ENCODE measurements around the gene ATOX1. TPM values are rescaled to one million over a fixed set of nuclear protein-coding genes. Genes with fewer than 3 reads are reported as not detected.

The ATOX1 gene
- total RNA-seq, 1 donor from 2014 or later: 120 TPM

DNA sequence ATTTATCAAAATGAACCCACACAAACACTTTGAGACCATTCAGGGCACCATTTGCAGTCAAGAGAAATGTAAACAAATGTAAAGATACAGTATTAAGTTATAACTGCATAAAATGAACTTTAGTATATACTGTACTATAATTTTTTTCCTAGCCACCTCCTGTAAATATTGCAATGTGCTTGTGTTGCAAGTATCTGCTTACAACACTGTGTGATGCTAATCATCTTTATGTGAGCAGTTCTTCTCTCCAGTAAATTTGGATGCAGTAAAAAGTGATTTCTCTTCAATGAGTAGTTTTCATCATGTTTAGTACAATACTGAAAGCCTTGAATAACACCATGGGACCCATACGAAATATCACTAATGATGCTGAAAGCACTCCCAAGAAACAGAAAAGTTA, 22.8 kb upstream of the ATOX1 start:
- no peak overlapping the region for H3K27ac ChIP-seq
- H3K9me3 ChIP-seq: no peaks in the 10 kb centered on the region
- H3K36me3 ChIP-seq: no peaks in the 10 kb centered on the region
- TF ChIP-seq POLR2A (IDR thresholded peaks at IDR 0.05): no peak
- TF ChIP-seq, protein P1, sequence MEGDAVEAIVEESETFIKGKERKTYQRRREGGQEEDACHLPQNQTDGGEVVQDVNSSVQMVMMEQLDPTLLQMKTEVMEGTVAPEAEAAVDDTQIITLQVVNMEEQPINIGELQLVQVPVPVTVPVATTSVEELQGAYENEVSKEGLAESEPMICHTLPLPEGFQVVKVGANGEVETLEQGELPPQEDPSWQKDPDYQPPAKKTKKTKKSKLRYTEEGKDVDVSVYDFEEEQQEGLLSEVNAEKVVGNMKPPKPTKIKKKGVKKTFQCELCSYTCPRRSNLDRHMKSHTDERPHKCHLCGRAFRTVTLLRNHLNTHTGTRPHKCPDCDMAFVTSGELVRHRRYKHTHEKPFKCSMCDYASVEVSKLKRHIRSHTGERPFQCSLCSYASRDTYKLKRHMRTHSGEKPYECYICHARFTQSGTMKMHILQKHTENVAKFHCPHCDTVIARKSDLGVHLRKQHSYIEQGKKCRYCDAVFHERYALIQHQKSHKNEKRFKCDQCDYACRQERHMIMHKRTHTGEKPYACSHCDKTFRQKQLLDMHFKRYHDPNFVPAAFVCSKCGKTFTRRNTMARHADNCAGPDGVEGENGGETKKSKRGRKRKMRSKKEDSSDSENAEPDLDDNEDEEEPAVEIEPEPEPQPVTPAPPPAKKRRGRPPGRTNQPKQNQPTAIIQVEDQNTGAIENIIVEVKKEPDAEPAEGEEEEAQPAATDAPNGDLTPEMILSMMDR (IDR thresholded peaks at IDR 0.05): no peak
- H3K4me1 ChIP-seq: peaks cover 98% of the 10 kb centered on the region
- no peaks in the 10 kb centered on the region for H3K27me3 ChIP-seq
- H3K4me3 ChIP-seq: no peak overlapping the region
- no peak for DNase-seq (ENCODE audit: extremely low spot score in 2 of 2)
- intact Hi-C loops (cut with DNase I): no loop called here

DNA sequence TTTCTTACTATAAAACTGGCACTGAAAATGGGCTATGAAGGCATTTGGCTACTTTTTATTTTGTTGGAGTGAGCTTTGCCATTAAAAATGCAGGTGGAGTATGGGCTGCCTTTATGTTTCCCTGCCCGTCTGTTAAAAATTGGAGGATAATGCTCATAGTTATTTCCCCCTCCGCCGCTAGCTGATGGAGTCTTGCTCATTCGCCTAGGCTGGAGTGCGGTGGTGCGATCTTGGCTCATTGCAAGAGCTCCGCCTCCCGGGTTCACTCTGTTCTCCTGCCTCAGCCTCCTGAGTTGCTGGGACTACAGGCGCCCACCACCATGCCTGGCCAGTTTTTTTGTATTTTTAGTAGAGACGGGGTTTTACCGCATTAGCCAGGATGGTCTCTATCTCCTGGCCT, 21.9 kb upstream of the ATOX1 start:
- Histone ChIP-seq H3K36me3 (no peaks in the 10 kb centered on the region), H3K9me3 (no peaks in the 10 kb centered on the region), H3K27me3 (no peaks in the 10 kb centered on the region), H3K27ac (no peak overlapping the region), H3K4me3 (no peak overlapping the region), H3K4me1 (peaks cover 98% of the 10 kb centered on the region)
- TF ChIP-seq, protein P1 (IDR thresholded peaks at IDR 0.05): no peak
- TF ChIP-seq POLR2A (IDR thresholded peaks at IDR 0.05): no peak
- DNase-seq (ENCODE audit: extremely low spot score in 2 of 2): no peak
- intact Hi-C loops (cut with DNase I): no loop called here

DNA sequence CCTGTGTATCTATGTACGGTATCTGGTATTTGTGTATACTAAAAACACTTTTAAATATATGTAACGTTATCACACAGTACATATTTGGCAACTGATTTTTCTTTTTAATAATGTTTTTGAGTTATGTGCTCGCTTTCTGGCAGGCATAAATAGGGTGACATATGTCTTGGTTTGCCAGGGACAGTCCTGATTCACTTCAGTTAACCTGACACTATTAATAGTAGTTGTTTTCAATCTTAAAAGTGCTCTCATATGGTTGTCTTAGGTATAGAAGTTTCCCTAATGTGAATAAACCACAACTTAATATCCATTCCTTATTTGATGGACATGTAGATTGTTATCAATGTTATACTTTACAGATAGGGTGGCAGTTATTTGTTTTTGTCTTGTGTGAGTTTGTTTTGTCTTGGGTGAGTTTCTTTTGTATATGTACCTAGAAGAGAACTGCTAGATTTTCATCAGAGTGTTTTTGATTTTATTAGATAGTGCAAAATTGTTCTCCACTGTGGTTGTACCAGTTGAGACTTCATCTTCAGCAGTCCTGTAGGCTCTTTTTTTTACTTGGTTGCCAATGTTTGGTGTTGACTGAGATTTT, 21.2 kb upstream of the ATOX1 start:
- Histone ChIP-seq H3K9me3 (no peaks in the 10 kb centered on the region), H3K27ac (no peak overlapping the region), H3K4me1 (peaks cover 98% of the 10 kb centered on the region), H3K27me3 (no peaks in the 10 kb centered on the region), H3K4me3 (no peak overlapping the region), H3K36me3 (no peaks in the 10 kb centered on the region)
- intact Hi-C loops (cut with DNase I): loop anchor here (5.0 kb wide), 1 partner anchor 508 kb away; no protein-coding TSS in a partner anchor
- no peak for TF ChIP-seq POLR2AphosphoS5 (IDR thresholded peaks at IDR 0.05; ENCODE audit: insufficient read depth in 1 of 2, low read depth in 1 of 2)
- TF ChIP-seq, protein P1 (IDR thresholded peaks at IDR 0.05): no peak
- no peak for TF ChIP-seq POLR2A (IDR thresholded peaks at IDR 0.05)
- no peak for DNase-seq (ENCODE audit: extremely low spot score in 2 of 2)

DNA sequence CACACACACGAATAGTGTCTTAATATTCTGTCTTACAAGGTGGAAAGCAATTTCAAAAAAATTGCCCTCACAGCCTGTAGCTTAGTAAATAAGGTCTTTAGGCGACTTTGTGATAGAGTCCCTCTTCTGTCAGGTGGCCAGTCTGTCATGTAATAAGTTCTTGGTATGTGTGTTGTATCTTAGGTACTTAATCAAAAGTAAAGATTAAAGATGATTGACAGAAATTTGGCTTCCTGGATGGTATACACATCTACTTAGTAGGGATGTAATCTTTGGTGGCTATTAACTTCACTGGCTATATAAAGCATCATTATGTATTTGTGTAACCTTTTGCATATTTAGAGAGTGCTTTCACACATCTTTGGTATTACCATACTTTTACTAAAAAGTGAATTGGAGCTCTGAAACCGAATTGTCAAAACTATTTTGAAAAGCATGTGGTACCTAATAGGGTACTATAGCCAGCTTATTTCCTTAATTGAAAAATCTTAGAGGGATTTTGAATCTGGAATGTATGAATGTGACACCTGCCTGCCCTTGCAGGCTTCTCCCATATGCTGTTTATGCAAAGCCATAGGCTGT, 16.7 kb upstream of the ATOX1 start:
- TF ChIP-seq, protein P1 (IDR thresholded peaks at IDR 0.05): no peak
- TF ChIP-seq POLR2A (IDR thresholded peaks at IDR 0.05) (no peak), POLR2AphosphoS5 (IDR thresholded peaks at IDR 0.05; ENCODE audit: insufficient read depth in 1 of 2, low read depth in 1 of 2) (no peak)
- no peaks in the 10 kb centered on the region for H3K27me3 ChIP-seq
- intact Hi-C loops (cut with DNase I): loop anchor here (5.0 kb wide), 1 partner anchor 512 kb away; no protein-coding TSS in a partner anchor
- no peak for DNase-seq (ENCODE audit: extremely low spot score in 2 of 2)
- H3K27ac ChIP-seq: peak overlapping the region; percentile 95
- peaks cover 76% of the 10 kb centered on the region for H3K4me1 ChIP-seq
- H3K36me3 ChIP-seq: no peaks in the 10 kb centered on the region
- no peak overlapping the region for H3K4me3 ChIP-seq
- H3K9me3 ChIP-seq: no peaks in the 10 kb centered on the region

DNA sequence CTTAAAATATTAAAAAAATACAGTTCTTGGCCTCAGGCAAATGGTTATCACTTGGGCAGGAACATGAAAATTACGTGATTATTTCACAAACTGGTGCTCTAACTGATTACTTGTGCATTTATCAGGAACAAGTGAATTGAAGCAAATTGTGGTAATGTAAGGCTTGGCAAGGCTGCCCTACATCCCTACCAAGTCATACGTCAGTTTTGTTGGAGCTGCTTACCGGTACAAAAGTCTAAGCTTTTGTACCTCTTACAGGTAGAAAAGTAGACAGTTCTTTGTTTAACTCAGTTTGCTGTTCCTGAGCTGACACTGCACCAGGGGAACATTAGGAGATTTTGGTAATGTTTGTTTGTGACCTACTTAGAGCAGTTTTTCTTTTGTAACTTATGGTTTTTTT, 15.5 kb upstream of the ATOX1 start:
- H3K4me3 ChIP-seq: peak overlapping the region; percentile 83 to 87
- no peaks in the 10 kb centered on the region for H3K27me3 ChIP-seq
- DNase-seq (ENCODE audit: extremely low spot score in 2 of 2): no peak
- no peaks in the 10 kb centered on the region for H3K36me3 ChIP-seq
- no peaks in the 10 kb centered on the region for H3K9me3 ChIP-seq
- H3K4me1 ChIP-seq: peaks cover 68% of the 10 kb centered on the region
- peak overlapping the region; percentile 95 for H3K27ac ChIP-seq
- no peak for TF ChIP-seq POLR2A (IDR thresholded peaks at IDR 0.05)
- TF ChIP-seq POLR2AphosphoS5 (IDR thresholded peaks at IDR 0.05; ENCODE audit: insufficient read depth in 1 of 2, low read depth in 1 of 2): no peak
- TF ChIP-seq, protein P1 (IDR thresholded peaks at IDR 0.05): no peak
- intact Hi-C loops (cut with DNase I): no loop called here

Data from vagina (tissue), 2 donors.